ENCODE data around the gene GRIK4. TPM values are rescaled to one million over a fixed set of nuclear protein-coding genes. Genes with fewer than 3 reads are reported as not detected.

Gene GRIK4
- total RNA-seq, 4 donors from 2014 or later, result 0.57 to 0.85 TPM; not detected in 2

DNA sequence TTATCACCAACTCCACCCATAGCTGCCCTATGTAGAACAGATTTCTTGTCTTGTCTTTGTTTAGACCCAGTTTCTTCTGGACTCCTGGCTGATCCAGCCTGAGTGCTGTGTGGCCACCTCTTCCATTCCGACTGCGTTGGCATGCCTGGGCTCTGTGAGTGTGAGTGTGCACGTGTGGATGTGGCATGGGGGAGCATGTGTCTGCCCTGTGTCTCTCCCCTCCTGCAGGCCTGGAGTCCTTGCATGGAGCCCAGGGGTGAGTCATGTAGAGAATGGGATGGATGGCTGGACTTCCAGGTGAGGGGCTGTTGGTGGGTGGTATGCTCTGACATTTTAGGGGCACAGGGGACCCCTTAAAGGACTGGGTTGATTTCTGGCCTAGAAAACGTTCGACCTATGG is 194.7 kb downstream of the GRIK4 start:
- TF ChIP-seq, protein P1, sequence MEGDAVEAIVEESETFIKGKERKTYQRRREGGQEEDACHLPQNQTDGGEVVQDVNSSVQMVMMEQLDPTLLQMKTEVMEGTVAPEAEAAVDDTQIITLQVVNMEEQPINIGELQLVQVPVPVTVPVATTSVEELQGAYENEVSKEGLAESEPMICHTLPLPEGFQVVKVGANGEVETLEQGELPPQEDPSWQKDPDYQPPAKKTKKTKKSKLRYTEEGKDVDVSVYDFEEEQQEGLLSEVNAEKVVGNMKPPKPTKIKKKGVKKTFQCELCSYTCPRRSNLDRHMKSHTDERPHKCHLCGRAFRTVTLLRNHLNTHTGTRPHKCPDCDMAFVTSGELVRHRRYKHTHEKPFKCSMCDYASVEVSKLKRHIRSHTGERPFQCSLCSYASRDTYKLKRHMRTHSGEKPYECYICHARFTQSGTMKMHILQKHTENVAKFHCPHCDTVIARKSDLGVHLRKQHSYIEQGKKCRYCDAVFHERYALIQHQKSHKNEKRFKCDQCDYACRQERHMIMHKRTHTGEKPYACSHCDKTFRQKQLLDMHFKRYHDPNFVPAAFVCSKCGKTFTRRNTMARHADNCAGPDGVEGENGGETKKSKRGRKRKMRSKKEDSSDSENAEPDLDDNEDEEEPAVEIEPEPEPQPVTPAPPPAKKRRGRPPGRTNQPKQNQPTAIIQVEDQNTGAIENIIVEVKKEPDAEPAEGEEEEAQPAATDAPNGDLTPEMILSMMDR (IDR thresholded peaks at IDR 0.05; ENCODE audit: low read depth), result no peak

DNA sequence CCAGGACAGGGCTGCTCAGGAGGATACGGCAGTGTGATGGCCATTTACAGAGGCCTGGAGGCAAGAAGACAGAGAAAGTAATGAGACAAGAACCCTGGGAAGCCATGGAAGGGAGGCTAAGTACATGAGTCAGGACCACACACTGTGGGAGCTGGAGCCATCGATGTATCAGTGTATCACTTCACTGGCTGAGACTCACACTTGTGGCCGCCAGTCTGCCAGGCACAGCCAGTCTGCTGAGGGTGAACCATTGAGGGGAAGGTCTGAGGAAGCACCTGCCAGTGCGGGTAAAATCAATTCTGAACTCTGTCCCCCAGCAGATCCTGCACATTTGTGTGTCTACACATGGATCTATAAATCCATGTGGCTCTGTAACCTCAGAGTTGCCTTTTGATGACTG is 195.6 kb downstream of the GRIK4 start:
- TF ChIP-seq, protein P1 (IDR thresholded peaks at IDR 0.05; ENCODE audit: low read depth), result no peak

DNA sequence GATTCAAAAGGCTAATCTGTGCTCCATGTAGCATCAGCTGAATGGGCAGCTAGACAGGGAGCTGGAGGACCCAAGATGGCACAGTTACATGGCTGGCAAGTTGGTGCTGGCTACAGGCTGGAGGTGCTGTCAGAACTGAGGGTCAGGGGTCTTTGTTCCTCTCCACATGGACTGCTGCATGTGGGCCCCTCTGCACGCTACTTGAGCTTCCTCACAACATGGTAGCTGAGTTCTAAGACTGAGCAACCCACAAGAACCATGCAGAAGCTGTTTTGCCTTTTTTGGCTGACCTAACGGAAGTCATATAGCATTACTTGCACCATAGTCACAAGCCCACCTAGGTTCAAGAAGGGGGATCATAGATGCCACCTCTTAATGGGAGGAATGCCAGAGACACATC is 196.1 kb downstream of the GRIK4 start:
- TF ChIP-seq, protein P1 (IDR thresholded peaks at IDR 0.05; ENCODE audit: low read depth), result no peak

DNA sequence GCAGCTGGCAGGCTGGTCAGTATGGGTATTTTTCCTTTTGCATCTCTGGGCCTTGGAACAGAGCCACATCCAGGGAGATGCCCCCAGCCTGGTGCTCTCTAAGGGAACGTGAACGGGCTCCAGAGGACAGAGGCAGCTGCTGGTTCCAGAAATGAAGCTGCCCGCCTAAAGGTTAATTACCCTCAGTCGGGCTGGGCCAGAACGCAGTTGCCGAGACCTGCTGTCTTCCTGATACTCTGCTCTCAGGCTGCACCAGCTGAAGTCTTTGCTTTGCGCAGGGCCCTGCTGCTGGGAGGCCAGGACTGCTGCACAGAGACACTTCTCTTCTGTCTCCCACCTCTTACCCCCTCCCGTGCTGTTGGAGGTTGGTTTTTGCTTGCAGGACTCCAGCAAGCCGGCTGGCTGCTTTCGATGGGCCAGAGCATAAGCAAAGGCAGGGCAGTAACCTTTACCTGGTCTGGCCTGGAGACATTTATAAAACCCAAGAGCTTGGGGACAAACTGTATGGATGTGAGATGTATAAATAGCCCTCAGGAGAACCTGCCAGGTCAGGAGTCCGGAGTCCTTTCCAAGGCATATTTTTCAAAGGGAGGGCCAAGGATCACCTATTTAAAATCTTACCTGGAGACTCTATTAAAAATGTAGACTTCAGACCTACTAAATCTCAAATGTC is 197.1 kb downstream of the GRIK4 start:
- TF ChIP-seq, protein P1 (IDR thresholded peaks at IDR 0.05; ENCODE audit: low read depth), result no peak

DNA sequence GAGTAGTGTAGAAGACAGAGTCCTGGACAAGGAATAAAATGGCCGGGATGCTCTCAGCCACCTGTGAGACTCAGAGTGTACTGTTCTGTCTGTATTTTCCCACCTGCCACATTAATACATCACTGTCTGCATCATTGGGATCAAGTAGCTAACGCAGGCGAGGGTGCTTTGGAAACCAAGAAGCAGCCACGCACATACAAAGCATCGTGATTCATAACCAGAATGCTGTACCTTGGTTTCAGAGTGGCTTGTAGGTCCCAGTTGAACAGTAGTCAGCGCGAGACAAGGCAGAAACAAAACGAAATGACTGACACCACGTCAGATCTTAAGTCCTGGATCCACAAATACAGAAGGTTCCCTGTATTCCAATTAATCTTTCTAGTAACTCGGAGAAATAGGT is 198.3 kb downstream of the GRIK4 start:
- TF ChIP-seq, protein P1 (IDR thresholded peaks at IDR 0.05; ENCODE audit: low read depth), result no peak

DNA sequence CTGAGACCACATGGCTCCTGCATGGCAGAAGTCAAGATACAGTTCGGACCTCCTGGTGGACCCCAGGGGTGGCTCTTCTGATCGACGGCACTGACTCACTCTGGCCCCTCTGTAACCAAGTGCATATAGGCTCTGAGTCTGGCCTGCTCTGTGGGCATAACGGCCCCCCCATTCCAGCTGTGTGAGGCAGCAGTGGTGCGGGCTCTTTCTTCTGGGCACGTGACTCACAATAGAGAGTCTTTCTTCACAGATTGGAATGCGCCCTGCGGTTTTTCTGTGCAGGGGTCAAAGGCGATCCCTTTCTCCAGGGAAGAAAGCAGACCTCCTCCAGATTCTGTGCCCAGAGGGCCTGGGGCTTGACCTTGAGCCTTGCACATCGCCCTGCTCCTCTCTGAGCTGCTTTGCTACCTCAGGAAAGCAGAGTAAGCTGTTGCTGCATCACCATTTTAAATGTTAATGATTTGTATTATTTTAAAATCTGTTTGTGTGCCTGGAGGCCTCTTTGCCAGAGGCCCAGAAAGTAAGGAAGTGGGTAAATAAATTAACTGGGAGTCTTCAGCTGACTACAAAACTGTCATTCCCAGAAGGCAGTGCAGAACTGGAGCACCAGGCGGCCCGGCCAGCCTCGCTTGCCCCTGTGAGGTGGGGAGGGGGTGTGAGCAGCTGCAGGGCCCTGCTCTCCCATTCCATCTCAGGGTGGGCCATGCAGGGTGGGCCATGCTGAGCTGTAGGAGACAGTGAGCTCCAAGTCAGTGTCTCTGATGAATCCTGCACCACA is 199.0 kb downstream of the GRIK4 start:
- TF ChIP-seq, protein P1 (IDR thresholded peaks at IDR 0.05; ENCODE audit: low read depth), result no peak

DNA sequence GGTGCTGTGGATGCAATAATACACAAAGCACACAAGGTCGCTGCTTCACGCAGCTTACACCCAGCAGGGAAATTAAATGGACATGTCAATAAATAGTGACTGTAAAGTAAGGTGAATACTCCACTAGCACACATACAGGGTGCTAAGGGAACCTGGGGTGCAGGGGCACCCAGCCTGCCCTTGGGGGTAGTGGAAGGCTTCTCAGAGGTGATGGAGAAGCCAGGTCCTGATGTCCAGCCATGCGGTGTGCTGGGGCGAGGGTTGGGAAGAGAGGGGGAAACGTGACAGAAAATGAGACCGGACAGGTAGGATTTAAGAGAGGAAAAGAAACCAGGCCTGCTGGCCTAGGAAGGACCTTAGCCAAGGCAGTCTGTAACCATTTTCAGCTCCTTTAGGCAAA is 200.5 kb downstream of the GRIK4 start:
- TF ChIP-seq, protein P1 (IDR thresholded peaks at IDR 0.05; ENCODE audit: low read depth), result no peak
